HepG2 (cell line): ENCODE results near the gene PDGFRB. TPM values are rescaled to one million over a fixed set of nuclear protein-coding genes. Genes with fewer than 3 reads are reported as not detected.

ENCODE experiments used
- ATAC-seq: fragments of 200-7000 bp; cut with Tn5 transposase; 3 replicates; pipeline ENCODE4 v1.9.1; 2020; ENCODE audit warnings: mild to moderate bottlenecking, moderate library complexity
- BruUV-seq: library from RNA; stranded (reverse); fragments of 400-500 nt; replicated peaks from 2 replicates; lab custom pipeline; 2021; lab: Mats Ljungman, UMichigan
- CTCF ChIA-PET: fragments of 300-600 bp; formaldehyde crosslinking; extraction: SDS; loops from one replicate; lab custom pipeline; 2021; ENCODE audit warnings: low total read pairs, inconsistent platforms, low intra/inter-chr PET ratio; lab: Yijun Ruan, JAX
- POLR2A ChIA-PET: fragments of 350-600 bp; sonication (Branson Sonifier 250); formaldehyde crosslinking; loops from one replicate; lab custom pipeline; 2020; ENCODE audit warnings: antibody characterized with exemption, inconsistent platforms; lab: Yijun Ruan, JAX
- DNase-seq: peaks from one replicate; pipeline ENCODE4 v3.0.0-alpha.2; 2015; ENCODE audit warnings: low spot score
- FAIRE-seq: peaks from 3 replicates; lab custom pipeline; 2011; peaks lifted over from hg19 to GRCh38; lab: Jason Lieb, UNC
- H2AFZ ChIP-seq: one replicate; pipeline ENCODE4 v1.6.1; 2011; ENCODE audit warnings: low read length, inconsistent platforms
- H3K27ac ChIP-seq: fragments of 300-600 bp; 3 replicates; pipeline ENCODE4 v1.8.0; 2011; ENCODE audit warnings: mixed run types, mild to moderate bottlenecking, mixed read lengths, low read length, inconsistent platforms; ENCODE audit not compliant: insufficient read depth; ENCODE audit errors: extremely low read length
- H3K27me3 ChIP-seq, 2 experiments: fragments of 200-600 bp in 1 of 2; 2 replicates in 1 of 2; 3 replicates in 1 of 2; pipeline versions ENCODE4 v1.6.0 to v1.8.0; 2011; ENCODE audit warnings: low read length in 2 of 2, mild to moderate bottlenecking in 2 of 2, moderate library complexity in 2 of 2, inconsistent platforms in 1 of 2; ENCODE audit not compliant: insufficient read depth in 2 of 2, control insufficient read depth in 1 of 2
- H3K36me3 ChIP-seq, 2 experiments: fragments of 200-600 bp in 1 of 2; replicated peaks in 1 of 2; 2 replicates in 1 of 2; 3 replicates in 1 of 2; pipeline versions ENCODE4 v1.5.1 to v1.8.0; 2011; ENCODE audit warnings: low read length in 2 of 2, inconsistent platforms in 1 of 2; ENCODE audit not compliant: insufficient read depth in 2 of 2, control insufficient read depth in 1 of 2
- H3K4me1 ChIP-seq: 2 replicates; pipeline ENCODE4 v1.5.1; 2012; ENCODE audit warnings: low read length, inconsistent platforms; ENCODE audit not compliant: insufficient read depth
- H3K4me2 ChIP-seq: 2 replicates; pipeline ENCODE4 v1.6.0; 2011; ENCODE audit warnings: low read depth, low read length, inconsistent platforms
- H3K4me3 ChIP-seq, 3 experiments: fragments of 200-600 bp in 1 of 3; sonication (generic), shearing (Covaris generic) in 1 of 3; replicated peaks in 1 of 3; 2 replicates each; pipeline ENCODE4 v1.5.1; 2011 to 2016; ENCODE audit warnings: low read length in 3 of 3, inconsistent platforms in 2 of 3, low read depth in 2 of 3, mild to moderate bottlenecking in 2 of 3, control low read depth in 1 of 3, mixed read lengths in 1 of 3; ENCODE audit not compliant: insufficient read depth in 1 of 3
- H3K79me2 ChIP-seq: one replicate; pipeline ENCODE4 v1.6.1; 2011; ENCODE audit warnings: low read length, inconsistent platforms; ENCODE audit not compliant: insufficient read depth
- H3K9ac ChIP-seq: 2 replicates; pipeline ENCODE4 v1.6.0; 2011; ENCODE audit warnings: mild to moderate bottlenecking, low read depth, low read length, inconsistent platforms; ENCODE audit not compliant: insufficient read depth
- H3K9me3 ChIP-seq: 2 replicates; pipeline ENCODE4 v1.5.1; 2012; ENCODE audit warnings: mild to moderate bottlenecking, low read length
- H4K20me1 ChIP-seq: 2 replicates; pipeline ENCODE4 v1.6.0; 2011; ENCODE audit warnings: inconsistent platforms, mild to moderate bottlenecking, low read length, moderate library complexity; ENCODE audit not compliant: insufficient read depth
- ATAD3A ChIP-seq: sonication (generic); formaldehyde crosslinking; IDR thresholded peaks from 2 replicates; pipeline ENCODE4 v1.4.0; 2020; ENCODE audit warnings: missing genetic modification reagents
- CBX5 ChIP-seq: sonication (generic); formaldehyde crosslinking; IDR thresholded peaks from 2 replicates; pipeline ENCODE4 v1.4.0; 2020; ENCODE audit warnings: missing genetic modification reagents, borderline replicate concordance
- CERS6 ChIP-seq: sonication (generic); formaldehyde crosslinking; IDR thresholded peaks from 2 replicates; pipeline ENCODE4 v1.5.0; 2020; ENCODE audit warnings: missing genetic modification reagents
- FOSL1 ChIP-seq: sonication (generic); formaldehyde crosslinking; IDR thresholded peaks from 2 replicates; pipeline ENCODE4 v1.9.0; 2021; ENCODE audit warnings: missing genetic modification reagents, borderline replicate concordance
- GABPB1 ChIP-seq: IDR thresholded peaks from 2 replicates; pipeline ENCODE4 v1.6.1; 2016; ENCODE audit warnings: mild to moderate bottlenecking, missing genetic modification reagents, moderate library complexity, missing compliant biosample characterization
- GPN1 ChIP-seq: sonication (generic); formaldehyde crosslinking; IDR thresholded peaks from 2 replicates; pipeline ENCODE4 v1.5.1; 2020; ENCODE audit warnings: missing genetic modification reagents, borderline replicate concordance
- HDAC6 ChIP-seq: fragments of 200-600 bp; sonication (generic); IDR thresholded peaks from 2 replicates; pipeline ENCODE4 v1.7.0; 2017; ENCODE audit warnings: mild to moderate bottlenecking, antibody characterized with exemption, low read length, low read depth
- HMG20A ChIP-seq: IDR thresholded peaks from 2 replicates; pipeline ENCODE4 v1.6.1; 2016; ENCODE audit warnings: borderline replicate concordance
- MTERF4 ChIP-seq: sonication (generic); formaldehyde crosslinking; IDR thresholded peaks from 2 replicates; pipeline ENCODE4 v1.8.0; 2023; ENCODE audit warnings: mild to moderate bottlenecking, missing genetic modification reagents
- NR2F2 ChIP-seq: IDR thresholded peaks from 2 replicates; pipeline ENCODE4 v1.6.1; 2012; ENCODE audit warnings: low read depth, inconsistent platforms, borderline replicate concordance
- PAWR ChIP-seq: sonication (generic); formaldehyde crosslinking; IDR thresholded peaks from 2 replicates; pipeline ENCODE4 v1.4.0; 2020; ENCODE audit warnings: missing genetic modification reagents, mild to moderate bottlenecking, borderline replicate concordance
- ZNF441 ChIP-seq: sonication (generic); formaldehyde crosslinking; IDR thresholded peaks from 2 replicates; pipeline ENCODE4 v1.7.0; 2021; ENCODE audit warnings: missing genetic modification reagents, borderline replicate concordance
- ZSCAN20 ChIP-seq: sonication (generic); formaldehyde crosslinking; IDR thresholded peaks from 2 replicates; pipeline ENCODE4 v1.4.0; 2020; ENCODE audit warnings: missing genetic modification reagents, mild to moderate bottlenecking, borderline replicate concordance
- WGBS: methylation state at CpG from one replicate; pipeline ENCODE4 v1.1.6; 2017; ENCODE audit warnings: low lambda C conversion rate; 5-methylcytosine and 5-hydroxymethylcytosine counted together
- in situ Hi-C: cut with HindIII; loops from 2 replicates; pipeline ENCODE4 v1.10.0; 2017; ENCODE audit warnings: low pct_unique_long_range_greater_than_20kb; ENCODE audit not compliant: extremely low pct_ligation_motif_present
- intact Hi-C: fragments of 100-400 bp; cut with micrococcal nuclease; formaldehyde crosslinking; loops from one replicate; pipeline ENCODE4 v1.10.0; 2022; ENCODE audit not compliant: unreplicated experiment
- polyA plus RNA-seq, 8 experiments: library from polyadenylated mRNA; depleted of rRNA in 3 of 8; stranded (reverse) in 7 of 8; unstranded in 1 of 8; fragments of >200 nt; fragmentation: Illumina TruSeq in 4 of 8; extraction: Trizol in 4 of 8; gene quantifications; 2 replicates each; pipeline versions ENCODE4 v1.2.1 to v1.2.3, GENCODE V29; 2011 to 2016; ENCODE audit warnings: low read depth in 4 of 8, missing spikeins in 1 of 8, mixed read lengths in 1 of 8; ENCODE audit not compliant: insufficient read depth in 1 of 8
- total RNA-seq, 5 experiments: library from RNA; depleted of rRNA; stranded (reverse); fragments of >200 nt; fragmentation: Illumina TruSeq; extraction: Trizol; gene quantifications; 2 replicates each; pipeline ENCODE4 v1.2.3, GENCODE V29; 2016; ENCODE audit warnings: low read depth in 1 of 5

The PDGFRB gene
- total and polyA plus RNA-seq, 2 of the 13 experiments (the other 11 are each of a cell fraction or from before 2014, with no cell fraction given) = 4.0 to 21.0 TPM

- intact Hi-C loops = loop anchor here (5.0 kb wide), 1 partner anchor 189 kb away; no protein-coding TSS in a partner anchor
- no TSS peak for BruUV-seq
- no peaks in the 10 kb centered on the region for H3K9me3 ChIP-seq
- TF ChIP-seq GPN1 (CRISPR knock-in tag) (no peak), ATAD3A (CRISPR knock-in tag) (no peak), CBX5 (CRISPR knock-in tag) (no peak), FOSL1 (no peak), NR2F2 (no peak), CERS6 (CRISPR knock-in tag) (no peak), HDAC6 (no peak), ZSCAN20 (CRISPR knock-in tag) (no peak), GABPB1 (no peak), ZNF441 (CRISPR knock-in tag) (no peak), MTERF4 (no peak), HMG20A (CRISPR knock-in tag) (no peak), PAWR (CRISPR knock-in tag) (no peak)
- DNase-seq (no peak), ATAC-seq (no peak), FAIRE-seq (no peak)
- no peaks in the 10 kb centered on the region for H3K36me3 ChIP-seq
- peaks cover 0 to 1% of the 10 kb centered on the region in 2 experiments; a peak in 2 of 5 replicates for H3K27me3 ChIP-seq
- POLR2A ChIA-PET = interaction anchor here (1.2 to 1.4 kb wide), 2 partner anchors 13 to 26 kb away, joined by 3 to 5 read pairs; no protein-coding TSS in a partner anchor
- no peaks in the 10 kb centered on the region for H4K20me1 ChIP-seq
- H3K4me2 ChIP-seq = peak overlapping the region; percentile 74
- no peak overlapping the region for H3K9ac ChIP-seq
- in situ Hi-C loops = loop anchor here (5.0 kb wide), 1 partner anchor 54 kb away; no protein-coding TSS in a partner anchor
- H3K4me1 ChIP-seq = peaks cover 73% of the 10 kb centered on the region
- peak overlapping the region in 1 of 3 experiments; percentile 61; a peak in 1 of 6 replicates for H3K4me3 ChIP-seq
- 44% methylated on average over 3 of the region's 3 CpGs for WGBS
- CTCF ChIA-PET = interaction anchor here (2.0 to 2.8 kb wide), 2 partner anchors 33 to 55 kb away, joined by 8 to 25 read pairs; no protein-coding TSS in a partner anchor
- H2AFZ ChIP-seq = no peak overlapping the region
- H3K79me2 ChIP-seq = no peaks in the 10 kb centered on the region
- no peak overlapping the region for H3K27ac ChIP-seq
Observed at GRCh38 chr5:150163035-150163434, 7.4 kb upstream of the PDGFRB start.
